GF-D8 (cell line): ENCODE measurements around the gene LGALS14.

Source experiments
- DNase-seq: peaks from one replicate; lab custom pipeline; 2025; lab: John Stamatoyannopoulos, UW

The LGALS14 gene

DNA sequence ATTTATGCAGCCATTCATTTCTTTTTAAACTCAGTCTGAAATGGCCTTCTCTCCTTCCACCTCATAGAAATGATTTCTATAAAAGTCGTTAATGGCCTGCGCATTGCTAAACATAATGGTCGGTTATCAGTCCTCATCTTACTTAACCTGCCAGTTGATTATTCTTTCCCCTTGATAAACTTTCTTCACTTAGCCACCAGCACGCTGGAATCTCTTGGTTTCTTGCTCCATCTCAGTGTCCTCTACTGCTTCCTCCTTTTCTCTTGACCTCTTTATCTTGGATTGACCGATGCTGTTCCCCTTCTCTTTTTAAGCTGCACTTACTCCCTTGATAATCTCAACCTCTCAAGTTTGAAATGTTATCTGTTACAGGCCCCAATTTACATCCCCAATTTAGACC is 45.7 kb downstream of the LGALS14 start:
- no peak for DNase-seq

DNA sequence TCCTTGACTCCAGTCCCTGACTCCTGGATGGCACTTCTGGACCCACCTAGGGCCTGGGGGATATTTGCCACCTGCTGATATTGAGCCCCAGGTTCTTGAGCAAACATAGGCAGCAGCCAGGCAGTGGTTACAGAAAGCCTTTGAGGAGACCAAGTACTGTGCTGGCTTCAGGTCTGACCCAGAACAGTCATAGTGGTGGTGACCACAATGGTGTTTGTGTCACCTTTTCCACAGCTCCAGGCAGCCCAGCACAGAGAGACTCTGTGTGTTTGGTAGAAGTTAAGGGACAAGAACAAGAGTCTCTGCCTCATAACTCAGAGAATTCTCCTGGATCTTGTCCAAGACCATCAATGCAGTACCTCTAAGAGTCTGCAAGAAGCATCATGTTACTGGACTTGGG is 48.1 kb downstream of the LGALS14 start:
- DNase-seq = no peak

DNA sequence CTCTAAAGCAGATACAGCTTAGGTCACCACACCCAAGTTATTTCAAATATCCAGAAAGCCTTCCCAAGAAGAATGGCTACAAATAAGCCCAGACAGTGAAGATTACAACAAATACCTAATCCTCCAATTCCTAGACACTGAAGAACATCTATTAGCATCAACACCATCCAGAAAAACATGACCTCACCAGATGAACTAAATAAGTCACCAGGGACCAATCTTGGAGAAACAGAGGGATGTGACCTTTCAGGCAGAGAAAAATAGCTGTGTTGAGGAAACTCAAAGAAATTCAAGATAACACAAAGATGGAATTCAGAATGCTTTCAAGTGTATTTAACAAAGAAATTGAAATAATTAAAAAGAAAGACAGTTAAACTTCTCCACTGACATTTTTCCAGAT is 48.5 kb downstream of the LGALS14 start:
- no peak for DNase-seq

DNA sequence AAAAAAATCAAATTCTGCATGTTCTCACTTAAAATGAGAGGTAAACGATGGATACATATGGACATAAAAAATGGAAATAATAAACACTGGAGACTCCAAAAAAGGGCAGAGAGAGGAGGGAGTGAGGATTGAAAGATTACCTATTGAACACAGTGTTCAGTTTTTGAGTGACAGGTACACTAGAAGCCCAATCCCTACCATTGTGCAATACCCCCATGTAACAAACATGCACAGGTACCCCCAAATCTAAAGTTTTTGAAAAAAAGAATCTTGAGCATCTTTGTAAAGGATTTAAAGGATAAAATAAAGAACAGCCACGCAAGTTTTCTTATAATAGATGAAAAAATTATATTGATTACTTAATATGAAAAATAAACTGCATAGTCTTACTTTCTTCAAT is 50.3 kb downstream of the LGALS14 start:
- DNase-seq = no peak

DNA sequence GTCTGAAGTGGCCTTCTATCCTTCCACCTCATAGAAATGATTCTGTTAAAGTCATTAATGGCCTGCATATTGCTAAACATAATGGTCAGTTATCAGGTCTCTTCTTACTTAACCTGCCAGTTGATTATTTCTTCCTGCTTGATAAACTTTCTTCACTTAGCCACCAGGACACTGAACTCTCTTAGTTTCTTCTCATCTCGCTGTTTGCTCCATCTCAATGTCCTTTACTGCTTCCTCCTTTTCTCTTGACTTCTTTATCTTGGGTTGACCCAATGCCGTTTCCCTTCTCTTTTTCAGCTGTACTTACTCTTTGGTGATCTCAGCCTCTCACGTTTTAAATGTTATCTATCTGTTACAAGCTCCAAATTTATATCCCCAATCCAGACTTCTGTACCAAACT is 50.7 kb downstream of the LGALS14 start:
- no peak for DNase-seq
